ENCODE results near the gene AQP1. TPM values are rescaled to one million over a fixed set of nuclear protein-coding genes. Genes with fewer than 3 reads are reported as not detected.

The AQP1 gene
- polyA plus RNA-seq, 1 donor from 2014 or later = 3.2 TPM

DNA sequence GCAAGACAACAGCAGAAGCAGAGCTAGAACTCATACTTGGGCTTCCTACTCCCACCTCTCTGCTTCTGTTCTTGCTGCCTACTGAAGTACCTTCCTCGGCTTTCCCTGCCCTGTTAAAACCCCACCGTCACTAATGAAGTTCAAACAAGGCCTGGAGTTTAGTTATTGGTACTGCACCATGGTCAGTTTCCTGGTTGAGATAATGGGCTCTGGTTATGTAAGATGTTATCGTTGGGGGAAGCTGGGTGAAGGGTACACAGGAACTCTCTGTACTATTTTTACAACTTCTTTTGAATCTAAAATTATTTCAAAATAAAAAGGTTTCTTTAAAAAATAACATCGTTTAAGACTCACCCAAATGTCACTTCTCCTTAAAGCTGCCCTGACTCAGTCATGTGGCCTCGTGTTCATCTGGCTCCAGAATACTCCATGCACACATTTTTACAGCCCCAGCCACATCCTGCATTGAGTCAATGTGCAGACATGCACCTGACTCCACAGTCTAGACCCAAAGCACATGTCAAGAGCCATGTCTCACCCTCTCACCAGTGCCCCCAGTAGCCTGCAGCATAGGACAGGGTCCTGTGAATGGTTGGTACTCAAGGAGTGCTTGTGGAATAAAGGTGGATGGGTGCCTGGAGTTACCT is 36.9 kb upstream of the AQP1 start:
- Histone ChIP-seq H3K79me2 (replicated peaks; ENCODE audit: insufficient read depth, low read length) (no peaks in the 10 kb centered on the region), H3F3A (ENCODE audit: insufficient read depth, low read length, poor library complexity, severe bottlenecking) (no peaks in the 10 kb centered on the region), H3K27me3 (ENCODE audit: insufficient read depth, low read depth, low read length) (no peaks in the 10 kb centered on the region), H3K9me2 (ENCODE audit: insufficient read depth, low read length) (no peaks in the 10 kb centered on the region), H3K4me3 (ENCODE audit: low read length) (no peak overlapping the region), H2AFZ (ENCODE audit: low read depth, low read length) (no peak overlapping the region), H3K4me2 (ENCODE audit: low read length) (no peak overlapping the region), H3K27ac (ENCODE audit: low read length) (no peak overlapping the region), H3K9ac (ENCODE audit: low read length) (no peak overlapping the region), H4K20me1 (ENCODE audit: insufficient read depth) (no peaks in the 10 kb centered on the region), H3K36me3 (ENCODE audit: insufficient read depth, low read length) (no peaks in the 10 kb centered on the region), H3K9me3 (ENCODE audit: low read length) (no peaks in the 10 kb centered on the region)
- TF ChIP-seq, protein P1, sequence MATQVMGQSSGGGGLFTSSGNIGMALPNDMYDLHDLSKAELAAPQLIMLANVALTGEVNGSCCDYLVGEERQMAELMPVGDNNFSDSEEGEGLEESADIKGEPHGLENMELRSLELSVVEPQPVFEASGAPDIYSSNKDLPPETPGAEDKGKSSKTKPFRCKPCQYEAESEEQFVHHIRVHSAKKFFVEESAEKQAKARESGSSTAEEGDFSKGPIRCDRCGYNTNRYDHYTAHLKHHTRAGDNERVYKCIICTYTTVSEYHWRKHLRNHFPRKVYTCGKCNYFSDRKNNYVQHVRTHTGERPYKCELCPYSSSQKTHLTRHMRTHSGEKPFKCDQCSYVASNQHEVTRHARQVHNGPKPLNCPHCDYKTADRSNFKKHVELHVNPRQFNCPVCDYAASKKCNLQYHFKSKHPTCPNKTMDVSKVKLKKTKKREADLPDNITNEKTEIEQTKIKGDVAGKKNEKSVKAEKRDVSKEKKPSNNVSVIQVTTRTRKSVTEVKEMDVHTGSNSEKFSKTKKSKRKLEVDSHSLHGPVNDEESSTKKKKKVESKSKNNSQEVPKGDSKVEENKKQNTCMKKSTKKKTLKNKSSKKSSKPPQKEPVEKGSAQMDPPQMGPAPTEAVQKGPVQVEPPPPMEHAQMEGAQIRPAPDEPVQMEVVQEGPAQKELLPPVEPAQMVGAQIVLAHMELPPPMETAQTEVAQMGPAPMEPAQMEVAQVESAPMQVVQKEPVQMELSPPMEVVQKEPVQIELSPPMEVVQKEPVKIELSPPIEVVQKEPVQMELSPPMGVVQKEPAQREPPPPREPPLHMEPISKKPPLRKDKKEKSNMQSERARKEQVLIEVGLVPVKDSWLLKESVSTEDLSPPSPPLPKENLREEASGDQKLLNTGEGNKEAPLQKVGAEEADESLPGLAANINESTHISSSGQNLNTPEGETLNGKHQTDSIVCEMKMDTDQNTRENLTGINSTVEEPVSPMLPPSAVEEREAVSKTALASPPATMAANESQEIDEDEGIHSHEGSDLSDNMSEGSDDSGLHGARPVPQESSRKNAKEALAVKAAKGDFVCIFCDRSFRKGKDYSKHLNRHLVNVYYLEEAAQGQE (IDR thresholded peaks at IDR 0.05; ENCODE audit: borderline replicate concordance) = no peak
- no peak for TF ChIP-seq EZH2 (IDR thresholded peaks at IDR 0.05; ENCODE audit: borderline replicate concordance, insufficient read depth, low read length, poor library complexity, severe bottlenecking)
- no peak for TF ChIP-seq TAF1 (IDR thresholded peaks at IDR 0.05; ENCODE audit: low read depth)
- no peak for TF ChIP-seq POLR2AphosphoS5 (IDR thresholded peaks at IDR 0.05)
- TF ChIP-seq, protein P2, sequence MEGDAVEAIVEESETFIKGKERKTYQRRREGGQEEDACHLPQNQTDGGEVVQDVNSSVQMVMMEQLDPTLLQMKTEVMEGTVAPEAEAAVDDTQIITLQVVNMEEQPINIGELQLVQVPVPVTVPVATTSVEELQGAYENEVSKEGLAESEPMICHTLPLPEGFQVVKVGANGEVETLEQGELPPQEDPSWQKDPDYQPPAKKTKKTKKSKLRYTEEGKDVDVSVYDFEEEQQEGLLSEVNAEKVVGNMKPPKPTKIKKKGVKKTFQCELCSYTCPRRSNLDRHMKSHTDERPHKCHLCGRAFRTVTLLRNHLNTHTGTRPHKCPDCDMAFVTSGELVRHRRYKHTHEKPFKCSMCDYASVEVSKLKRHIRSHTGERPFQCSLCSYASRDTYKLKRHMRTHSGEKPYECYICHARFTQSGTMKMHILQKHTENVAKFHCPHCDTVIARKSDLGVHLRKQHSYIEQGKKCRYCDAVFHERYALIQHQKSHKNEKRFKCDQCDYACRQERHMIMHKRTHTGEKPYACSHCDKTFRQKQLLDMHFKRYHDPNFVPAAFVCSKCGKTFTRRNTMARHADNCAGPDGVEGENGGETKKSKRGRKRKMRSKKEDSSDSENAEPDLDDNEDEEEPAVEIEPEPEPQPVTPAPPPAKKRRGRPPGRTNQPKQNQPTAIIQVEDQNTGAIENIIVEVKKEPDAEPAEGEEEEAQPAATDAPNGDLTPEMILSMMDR (IDR thresholded peaks at IDR 0.05; ENCODE audit: poor library complexity, severe bottlenecking) = no peak
- TF ChIP-seq EP300 (conservative IDR thresholded peaks at IDR 0.05; ENCODE audit: poor library complexity, severe bottlenecking) = no peak
- no peak for TF ChIP-seq MXI1 (conservative IDR thresholded peaks at IDR 0.05; ENCODE audit: poor library complexity, severe bottlenecking)
- no peak for TF ChIP-seq RAD21 (conservative IDR thresholded peaks at IDR 0.05)
- TF ChIP-seq SMC3 (conservative IDR thresholded peaks at IDR 0.05; ENCODE audit: poor library complexity) = no peak

DNA sequence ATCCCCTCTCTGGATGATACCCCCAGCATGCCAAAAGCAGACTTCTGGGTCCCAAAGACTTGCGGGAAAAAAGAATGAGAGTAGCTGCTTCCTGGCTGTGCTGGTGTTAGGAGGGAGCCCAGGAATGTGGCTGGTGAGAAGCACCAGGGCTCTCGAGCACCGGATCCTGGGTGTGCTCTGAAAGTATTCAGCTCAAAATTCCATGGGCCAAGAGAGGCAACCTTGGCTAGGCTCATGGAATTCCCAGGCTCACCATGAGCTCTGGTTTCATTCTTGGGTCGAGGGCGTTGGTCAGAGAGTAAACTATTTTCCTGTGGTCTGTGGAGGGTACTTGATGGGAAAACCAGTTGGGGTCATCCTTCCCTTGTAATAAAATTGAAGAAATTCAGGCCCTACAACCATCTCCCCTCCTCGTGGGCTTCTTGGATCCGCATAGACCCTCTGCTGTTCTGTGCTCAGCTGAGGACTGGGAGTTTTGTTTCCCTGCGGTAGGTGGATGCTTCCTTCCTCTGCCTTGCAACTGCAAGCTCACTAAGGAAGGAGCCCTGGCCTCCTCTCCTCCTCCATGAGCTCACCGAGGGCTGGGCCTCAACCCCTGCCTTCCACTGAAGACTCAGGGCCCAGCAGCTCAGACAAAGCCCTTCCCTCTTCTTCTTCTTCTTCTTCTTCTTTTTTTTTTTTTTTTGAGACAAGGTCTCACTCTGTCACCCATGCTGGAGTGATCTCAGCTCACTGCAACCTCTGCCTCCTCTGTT is 34.5 kb upstream of the AQP1 start:
- H3K9me3 ChIP-seq (ENCODE audit: low read length) = no peaks in the 10 kb centered on the region
- no peaks in the 10 kb centered on the region for H4K20me1 ChIP-seq (ENCODE audit: insufficient read depth)
- no peaks in the 10 kb centered on the region for H3K9me2 ChIP-seq (ENCODE audit: insufficient read depth, low read length)
- no peaks in the 10 kb centered on the region for H3K36me3 ChIP-seq (ENCODE audit: insufficient read depth, low read length)
- no peak overlapping the region for H3K9ac ChIP-seq (ENCODE audit: low read length)
- H3K79me2 ChIP-seq (replicated peaks; ENCODE audit: insufficient read depth, low read length) = no peaks in the 10 kb centered on the region
- H3K4me2 ChIP-seq (ENCODE audit: low read length) = no peak overlapping the region
- no peak overlapping the region for H3K27ac ChIP-seq (ENCODE audit: low read length)
- TF ChIP-seq TAF1 (IDR thresholded peaks at IDR 0.05; ENCODE audit: low read depth) (no peak), RAD21 (conservative IDR thresholded peaks at IDR 0.05) (no peak), SMC3 (conservative IDR thresholded peaks at IDR 0.05; ENCODE audit: poor library complexity) (no peak), EZH2 (IDR thresholded peaks at IDR 0.05; ENCODE audit: borderline replicate concordance, insufficient read depth, low read length, poor library complexity, severe bottlenecking) (no peak), POLR2AphosphoS5 (IDR thresholded peaks at IDR 0.05) (no peak), EP300 (conservative IDR thresholded peaks at IDR 0.05; ENCODE audit: poor library complexity, severe bottlenecking) (no peak), MXI1 (conservative IDR thresholded peaks at IDR 0.05; ENCODE audit: poor library complexity, severe bottlenecking) (no peak)
- TF ChIP-seq, protein P2 (IDR thresholded peaks at IDR 0.05; ENCODE audit: poor library complexity, severe bottlenecking) = no peak
- TF ChIP-seq, protein P1 (IDR thresholded peaks at IDR 0.05; ENCODE audit: borderline replicate concordance) = no peak
- no peaks in the 10 kb centered on the region for H3F3A ChIP-seq (ENCODE audit: insufficient read depth, low read length, poor library complexity, severe bottlenecking)
- H2AFZ ChIP-seq (ENCODE audit: low read depth, low read length) = no peak overlapping the region
- H3K27me3 ChIP-seq (ENCODE audit: insufficient read depth, low read depth, low read length) = no peaks in the 10 kb centered on the region
- H3K4me3 ChIP-seq (ENCODE audit: low read length) = no peak overlapping the region
